Aorta (tissue), 5 donors: ENCODE data around the gene PSTPIP1. TPM values are rescaled to one million over a fixed set of nuclear protein-coding genes. Genes with fewer than 3 reads are reported as not detected.
A peak's percentile ranks its signal among the peaks of the same experiment; 100 is the strongest.
"Not testable (repeated sequence)": the region's sequence is repeated elsewhere in the genome, so short reads cannot be mapped to it uniquely, and the experiment has no call there.

Source experiments
- ATAC-seq: fragments of 200-7000 bp; cut with Tn5 transposase; one replicate; pipeline ENCODE4 v1.9.1; 2022; ENCODE audit warnings: moderate library complexity; ENCODE audit not compliant: low FRiP score
- DNase-seq, 2 donors: peaks; one replicate each; pipeline ENCODE4 v3.0.0-alpha.2; 2020
- H3K27ac ChIP-seq, 2 donors: one replicate each; pipeline ENCODE4 v1.5.1; 2013; ENCODE audit warnings: low read length in 2 of 2, mild to moderate bottlenecking in 2 of 2, moderate library complexity in 2 of 2, control low read depth in 1 of 2, inconsistent platforms in 1 of 2, low read depth in 1 of 2
- H3K27me3 ChIP-seq, 2 donors: one replicate each; pipeline ENCODE4 v1.6.1; 2013; ENCODE audit warnings: control low read depth in 1 of 2, low read length in 1 of 2, mild to moderate bottlenecking in 1 of 2, moderate library complexity in 1 of 2; ENCODE audit not compliant: insufficient read depth in 2 of 2, control insufficient read depth in 1 of 2
- H3K36me3 ChIP-seq, 2 donors: one replicate each; pipeline ENCODE4 v1.6.1; 2013; ENCODE audit warnings: control low read depth in 1 of 2, low read length in 1 of 2, mild to moderate bottlenecking in 1 of 2; ENCODE audit not compliant: insufficient read depth in 2 of 2, control insufficient read depth in 1 of 2
- H3K4me1 ChIP-seq, 2 donors: one replicate each; pipeline ENCODE4 v1.6.1; 2013; ENCODE audit warnings: low read length in 2 of 2, control low read depth in 1 of 2, mild to moderate bottlenecking in 1 of 2, moderate library complexity in 1 of 2; ENCODE audit not compliant: insufficient read depth in 2 of 2, control insufficient read depth in 1 of 2
- H3K4me3 ChIP-seq, 2 donors: one replicate each; pipeline ENCODE4 v1.5.1; 2013; ENCODE audit warnings: low read length in 2 of 2, control low read depth in 1 of 2, mild to moderate bottlenecking in 1 of 2
- H3K9me3 ChIP-seq: one replicate; pipeline ENCODE4 v1.6.1; 2013; ENCODE audit warnings: mild to moderate bottlenecking, low read length; ENCODE audit not compliant: control insufficient read depth
- WGBS, 2 donors: extraction: QIAGEN DNeasy Blood & Tissue Kit; methylation state at CpG; one replicate each; pipeline ENCODE4 v1.1.7; 2013; 5-methylcytosine and 5-hydroxymethylcytosine counted together
- intact Hi-C, 2 donors: fragments of 100-400 bp; cut with DNase I; formaldehyde crosslinking; loops; one replicate each; pipeline versions ENCODE4 v1.14.2 to v1.15.0; 2022
- polyA plus RNA-seq, 2 donors: library from polyadenylated mRNA; stranded (reverse); fragments of 200-250 nt; gene quantifications; one replicate each; pipeline ENCODE4 v1.2.3, GENCODE V29; 2013
- total RNA-seq, 2 donors: library from RNA; stranded (reverse); fragmentation: NEBNext Ultra II Directional; extraction: Animal tissue kit (Norgen Biotek cat#: 25700); gene quantifications; one replicate each; pipeline ENCODE4 v1.2.1, GENCODE V29; 2021
- donor health status: healthy with polysubstance abuse.
- donor health status: Bipolar disorder and iron deficiency.
- donor health status: DM: no; HTN: no; CAD: no.
- donor health status: DM: no; HTN: no; CAD: no.
- donor health status: DM: yes; HTN: yes; CAD: no.

The PSTPIP1 gene
- total and polyA plus RNA-seq, 4 donors, result 14.1 to 42.9 (median 23.5) TPM

DNA sequence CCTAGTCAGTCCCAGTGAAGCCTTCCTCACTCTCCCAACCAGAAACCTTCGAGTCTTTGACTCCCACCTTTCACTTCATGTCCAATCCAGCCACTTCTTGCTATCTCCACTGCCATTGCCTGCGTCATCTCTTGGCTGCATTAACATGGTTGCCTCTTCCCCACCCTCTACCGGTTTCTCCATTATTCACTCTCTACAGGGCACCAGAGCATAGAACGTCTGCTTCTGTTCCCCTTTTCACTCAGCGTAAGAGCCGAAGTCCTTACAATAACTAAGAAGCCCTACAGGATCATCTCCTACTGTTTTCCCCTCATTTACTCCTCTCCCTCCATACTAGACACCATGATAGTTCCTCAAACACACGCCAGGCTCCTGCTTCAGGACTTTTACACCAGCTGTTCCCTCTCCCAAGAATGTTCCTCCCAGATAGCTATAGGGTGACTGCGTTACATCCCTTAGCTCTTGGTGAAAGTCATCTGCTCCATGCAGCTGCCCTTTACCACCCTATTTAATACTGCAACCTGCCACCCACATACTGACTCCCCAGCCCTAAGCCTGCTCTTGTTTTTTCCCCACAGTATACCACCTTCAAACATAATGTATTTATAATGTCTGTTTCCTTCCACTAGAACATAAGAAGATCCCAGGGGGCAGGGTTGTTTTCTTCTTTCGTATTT is 32.5 kb upstream of the PSTPIP1 start:
- ATAC-seq (no peak), DNase-seq (no peak)
- 91 to 92% methylated on average over 9 of the region's 9 CpGs for WGBS, 2 donors
- Histone ChIP-seq H3K36me3 (no peaks in the 10 kb centered on the region), H3K4me1 (peaks cover 0 to 5% of the 10 kb centered on the region in 2 donors), H3K27me3 (no peaks in the 10 kb centered on the region), H3K9me3 (no peaks in the 10 kb centered on the region), H3K4me3 (no peak overlapping the region), H3K27ac (peak overlapping the region; percentile 22 to 25)
- intact Hi-C loops, result no loop called here

- no peaks in the 10 kb centered on the region for H3K36me3 ChIP-seq
- no peak for ATAC-seq
- H3K4me1 ChIP-seq, result peaks cover 0 to 5% of the 10 kb centered on the region in 2 donors
- H3K27me3 ChIP-seq, result no peaks in the 10 kb centered on the region
- no peaks in the 10 kb centered on the region for H3K9me3 ChIP-seq
- intact Hi-C loops, result no loop called here
- WGBS, 2 donors, result 8 to 10% methylated on average over 9 of the region's 9 CpGs
- DNase-seq, result no peak
- no peak overlapping the region for H3K4me3 ChIP-seq
- H3K27ac ChIP-seq, result peak overlapping the region; percentile 29 to 38
These were observed 31.3 kb upstream of the PSTPIP1 start for GRCh38 chr15:76963596-76963995.

DNA sequence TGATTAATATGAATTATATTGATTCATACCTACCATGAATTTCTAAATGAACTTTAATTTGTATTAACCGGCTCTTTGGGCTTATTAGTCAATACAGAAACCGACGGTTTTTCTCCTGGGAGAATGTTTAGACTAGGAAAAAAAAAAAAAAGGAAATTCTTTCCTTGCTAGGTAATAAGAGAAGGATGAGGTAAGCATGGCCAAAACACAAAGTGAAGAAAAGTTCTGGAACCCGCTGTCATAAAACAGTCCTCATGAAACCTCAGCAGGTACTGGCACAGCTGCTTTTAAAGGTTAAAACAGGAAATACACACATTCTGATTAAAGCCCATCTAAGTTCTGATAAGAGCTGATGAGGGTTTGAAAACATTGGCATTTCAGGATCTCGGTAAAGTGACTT is 30.8 kb upstream of the PSTPIP1 start:
- no peaks in the 10 kb centered on the region for H3K27me3 ChIP-seq
- WGBS, 2 donors, result 5 to 8% methylated on average over 5 of the region's 5 CpGs
- peaks cover 0 to 5% of the 10 kb centered on the region in 2 donors for H3K4me1 ChIP-seq
- peak overlapping the region; percentile 74 to 83 for H3K27ac ChIP-seq
- no peaks in the 10 kb centered on the region for H3K9me3 ChIP-seq
- intact Hi-C loops, result no loop called here
- no peaks in the 10 kb centered on the region for H3K36me3 ChIP-seq
- no peak for DNase-seq
- ATAC-seq, result no peak
- no peak overlapping the region for H3K4me3 ChIP-seq

GRCh38 chr15:76966051-76966450 is 28.9 kb upstream of the PSTPIP1 start:
- H3K27me3 ChIP-seq, H3K4me3 ChIP-seq, H3K27ac ChIP-seq, DNase-seq, H3K9me3 ChIP-seq, intact Hi-C loops, ATAC-seq, H3K4me1 ChIP-seq, H3K36me3 ChIP-seq: not testable (repeated sequence)
- WGBS, 2 donors, result 28 to 30% methylated on average over 7 of the region's 7 CpGs

DNA sequence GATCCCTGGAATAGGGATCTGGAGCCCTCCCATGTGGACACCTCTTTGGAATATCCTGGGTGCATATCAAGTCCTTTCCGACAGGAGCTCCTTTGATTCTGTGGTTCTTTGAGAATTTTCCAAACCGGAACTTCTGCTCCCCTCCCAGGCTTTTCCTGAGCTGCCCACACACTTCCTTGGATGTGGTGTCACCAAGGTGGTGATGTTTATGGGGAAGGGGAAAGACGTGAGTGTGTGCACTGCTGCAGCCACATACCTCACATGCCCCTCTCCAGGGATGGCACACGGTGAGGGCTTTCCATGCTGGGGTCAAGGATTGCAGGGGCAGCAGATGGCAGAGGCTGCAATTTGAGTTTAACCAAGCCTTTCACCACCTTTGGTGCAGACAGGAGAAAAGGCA is 27.9 kb upstream of the PSTPIP1 start:
- intact Hi-C loops, result no loop called here
- Histone ChIP-seq H3K27ac (peak overlapping the region; percentile 6 to 54), H3K9me3 (no peaks in the 10 kb centered on the region), H3K36me3 (no peaks in the 10 kb centered on the region), H3K4me3 (no peak overlapping the region), H3K4me1 (peaks cover 0 to 5% of the 10 kb centered on the region in 2 donors), H3K27me3 (no peaks in the 10 kb centered on the region)
- WGBS, 2 donors, result 26 to 30% methylated on average over 4 of the region's 4 CpGs
- DNase-seq (no peak), ATAC-seq (no peak)

GRCh38 chr15:76968306-76968705 is 26.6 kb upstream of the PSTPIP1 start:
- no peaks in the 10 kb centered on the region for H3K9me3 ChIP-seq
- intact Hi-C loops, result no loop called here
- peaks cover 0 to 5% of the 10 kb centered on the region in 2 donors for H3K4me1 ChIP-seq
- H3K27me3 ChIP-seq, result no peaks in the 10 kb centered on the region
- H3K36me3 ChIP-seq, result no peaks in the 10 kb centered on the region
- H3K4me3 ChIP-seq, result no peak overlapping the region
- no peak for DNase-seq
- H3K27ac ChIP-seq, result no peak overlapping the region
- 50 to 61% methylated on average over 1 of the region's 1 CpG for WGBS, 2 donors
- no peak for ATAC-seq

DNA sequence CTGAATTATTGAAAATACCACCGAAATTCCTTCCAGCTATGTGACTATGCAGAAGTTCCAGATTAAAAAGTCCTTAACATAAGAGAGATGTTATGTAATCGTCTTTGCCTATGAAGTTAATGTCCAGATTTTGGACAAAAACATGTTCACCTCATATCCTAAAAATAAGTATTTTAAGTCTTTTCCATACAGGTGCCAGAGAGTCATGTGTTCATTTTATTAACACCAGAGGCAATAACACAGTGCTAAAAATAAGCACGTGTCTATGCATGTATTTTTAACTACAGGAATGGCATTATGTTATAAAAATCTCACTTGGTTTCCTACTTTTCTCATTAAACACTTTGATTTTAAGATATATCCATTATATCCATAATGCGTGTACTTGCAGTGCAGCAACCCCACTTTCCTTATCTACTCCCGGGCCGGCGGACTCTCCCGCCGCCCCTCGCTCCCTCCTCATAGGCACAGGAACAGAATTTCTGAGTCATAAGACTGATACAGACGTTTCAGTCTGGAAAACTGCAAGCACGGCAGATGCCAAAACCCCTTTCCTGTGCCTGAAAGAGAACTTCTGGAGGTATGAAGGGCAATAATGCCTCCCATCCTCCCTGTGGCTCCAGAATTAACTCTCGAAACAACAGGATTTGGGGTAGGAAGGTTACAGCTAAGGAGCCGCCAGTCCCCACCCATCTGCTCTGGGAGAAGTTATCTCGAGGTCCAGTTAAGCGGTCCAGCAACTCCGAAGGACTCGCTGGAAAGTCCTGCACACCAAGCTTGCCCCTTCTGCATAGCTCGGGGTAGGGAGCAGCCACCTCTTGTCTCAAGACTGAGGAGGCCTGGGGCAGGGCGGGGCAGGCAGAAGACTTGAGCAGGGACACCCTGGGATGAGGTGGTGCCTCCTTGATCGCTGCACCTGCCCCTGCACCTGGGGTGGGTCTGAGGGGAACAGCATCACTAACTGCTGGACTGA is 22.3 kb upstream of the PSTPIP1 start:
- Histone ChIP-seq H3K9me3 (no peaks in the 10 kb centered on the region), H3K27ac (peak overlapping the region; percentile 81 to 86), H3K36me3 (no peaks in the 10 kb centered on the region), H3K4me3 (peak overlapping the region in 1 of 2 donors; percentile 37), H3K27me3 (no peaks in the 10 kb centered on the region), H3K4me1 (peaks cover 0 to 6% of the 10 kb centered on the region in 2 donors)
- DNase-seq, result peak; percentile 79 to 84
- 10% methylated on average over 21 of the region's 21 CpGs for WGBS, 2 donors
- ATAC-seq, result peak; percentile 85
- intact Hi-C loops, result loop anchor here in 1 of 2 donors (2.0 to 10.0 kb wide), 3 partner anchors 22 to 570 kb away; partner anchors contain the start of gene PSTPIP1

DNA sequence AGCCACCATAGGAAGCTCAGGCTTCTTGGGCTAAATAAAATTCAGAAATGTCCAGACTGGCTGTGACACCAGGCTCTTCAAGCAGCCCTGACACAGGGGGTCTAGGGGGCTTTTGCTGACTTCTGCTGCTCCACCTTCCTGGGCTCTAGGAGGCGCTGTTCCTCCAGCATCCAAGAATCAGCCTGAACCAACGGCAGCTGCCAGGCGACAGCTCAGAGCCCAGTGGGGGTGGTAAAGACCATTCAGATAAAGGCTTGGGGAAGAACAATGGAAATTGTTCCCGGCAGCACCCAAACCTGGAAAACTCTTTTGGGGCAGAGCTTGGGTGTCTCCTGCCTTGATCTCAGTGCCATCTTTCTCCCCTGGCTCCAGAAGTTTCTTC is 21.6 kb upstream of the PSTPIP1 start:
- peak overlapping the region; percentile 81 to 86 for H3K27ac ChIP-seq
- H3K9me3 ChIP-seq, result no peaks in the 10 kb centered on the region

More for the DNA sequence above, 21.6 kb upstream of the PSTPIP1 start:
- ATAC-seq (peak; percentile 63), DNase-seq (peak; percentile 82)
- H3K36me3 ChIP-seq, result no peaks in the 10 kb centered on the region
- intact Hi-C loops, result loop anchor here in 1 of 2 donors (2.0 to 10.0 kb wide), 3 partner anchors 21 to 569 kb away; partner anchors contain the start of gene PSTPIP1
- no peak overlapping the region for H3K4me3 ChIP-seq
- WGBS, 2 donors, result 15 to 18% methylated on average over 4 of the region's 4 CpGs
- peaks cover 0 to 6% of the 10 kb centered on the region in 2 donors for H3K4me1 ChIP-seq
- H3K27me3 ChIP-seq, result no peaks in the 10 kb centered on the region
